KOPT-K1 (cell line): ENCODE measurements around the gene MTFP1.
A peak's percentile ranks its signal among the peaks of the same experiment; 100 is the strongest.
"Not testable (repeated sequence)": the region's sequence is repeated elsewhere in the genome, so short reads cannot be mapped to it uniquely, and the experiment has no call there.

ENCODE experiments used
- H3K27ac ChIP-seq: fragments of 200-600 bp; sonication (generic); 2 replicates; pipeline ENCODE4 v1.5.1; 2016; ENCODE audit warnings: antibody characterized with exemption, mild to moderate bottlenecking, low read depth, low read length; ENCODE audit not compliant: poor library complexity, severe bottlenecking
- H3K36me3 ChIP-seq: fragments of 200-600 bp; sonication (generic); 2 replicates; pipeline ENCODE4 v1.5.1; 2017; ENCODE audit warnings: antibody characterized with exemption, mild to moderate bottlenecking, low read length, moderate library complexity; ENCODE audit not compliant: insufficient read depth
- H3K9me3 ChIP-seq: fragments of 200-600 bp; sonication (generic); 2 replicates; pipeline ENCODE4 v1.5.1; 2017; ENCODE audit warnings: antibody characterized with exemption, low read length, mild to moderate bottlenecking; ENCODE audit not compliant: insufficient read depth, poor library complexity, severe bottlenecking

Gene MTFP1

GRCh38 chr22:30397656-30398635 is 27.6 kb upstream of the MTFP1 start:
- H3K27ac ChIP-seq = peak overlapping the region; percentile 47
- H3K9me3 ChIP-seq = no peaks in the 10 kb centered on the region
- no peaks in the 10 kb centered on the region for H3K36me3 ChIP-seq

- no peaks in the 10 kb centered on the region for H3K36me3 ChIP-seq
- no peaks in the 10 kb centered on the region for H3K9me3 ChIP-seq
- peak overlapping the region; percentile 36 for H3K27ac ChIP-seq
Measured at GRCh38 chr22:30398685-30399680, 26.6 kb upstream of the MTFP1 start.

- Histone ChIP-seq H3K27ac (no peak overlapping the region), H3K36me3 (no peaks in the 10 kb centered on the region), H3K9me3 (no peaks in the 10 kb centered on the region)
Measured at GRCh38 chr22:30399718-30400117, 25.9 kb upstream of the MTFP1 start.

GRCh38 chr22:30400159-30400558 is 25.4 kb upstream of the MTFP1 start:
- no peaks in the 10 kb centered on the region for H3K9me3 ChIP-seq
- H3K27ac ChIP-seq = no peak overlapping the region

GRCh38 chr22:30401024-30401423 is 24.5 kb upstream of the MTFP1 start:
- not testable (repeated sequence) for H3K9me3 ChIP-seq, H3K27ac ChIP-seq, H3K36me3 ChIP-seq

More at GRCh38 chr22:30400159-30400558, 25.4 kb upstream of the MTFP1 start:
- no peaks in the 10 kb centered on the region for H3K36me3 ChIP-seq

- no peaks in the 10 kb centered on the region for H3K9me3 ChIP-seq
- H3K36me3 ChIP-seq = peaks cover 13% of the 10 kb centered on the region
- no peak overlapping the region for H3K27ac ChIP-seq
Measured at GRCh38 chr22:30402028-30402765, 23.4 kb upstream of the MTFP1 start.

- H3K36me3 ChIP-seq = peaks cover 19% of the 10 kb centered on the region
Measured at GRCh38 chr22:30402766-30403104, 22.8 kb upstream of the MTFP1 start.

GRCh38 chr22:30404307-30404706 is 21.3 kb upstream of the MTFP1 start:
- H3K36me3 ChIP-seq = peaks cover 34% of the 10 kb centered on the region
- H3K27ac ChIP-seq = no peak overlapping the region
- no peaks in the 10 kb centered on the region for H3K9me3 ChIP-seq

More at GRCh38 chr22:30402766-30403104, 22.8 kb upstream of the MTFP1 start:
- not testable (repeated sequence) for H3K27ac ChIP-seq, H3K9me3 ChIP-seq

GRCh38 chr22:30405731-30406130 is 19.8 kb upstream of the MTFP1 start:
- H3K27ac ChIP-seq = no peak overlapping the region
- peaks cover 48% of the 10 kb centered on the region for H3K36me3 ChIP-seq

GRCh38 chr22:30406400-30406799 is 19.2 kb upstream of the MTFP1 start:
- H3K9me3 ChIP-seq = no peaks in the 10 kb centered on the region
- no peak overlapping the region for H3K27ac ChIP-seq
- peaks cover 55% of the 10 kb centered on the region for H3K36me3 ChIP-seq

More at GRCh38 chr22:30405731-30406130, 19.8 kb upstream of the MTFP1 start:
- no peaks in the 10 kb centered on the region for H3K9me3 ChIP-seq

GRCh38 chr22:30408388-30409102 is 17.0 kb upstream of the MTFP1 start:
- Histone ChIP-seq H3K9me3 (no peaks in the 10 kb centered on the region), H3K27ac (no peak overlapping the region), H3K36me3 (peaks cover 76% of the 10 kb centered on the region)

- peaks cover 99% of the 10 kb centered on the region for H3K36me3 ChIP-seq
Measured at GRCh38 chr22:30411780-30412179, 13.8 kb upstream of the MTFP1 start.

GRCh38 chr22:30413001-30413400 is 12.6 kb upstream of the MTFP1 start:
- no peak overlapping the region for H3K27ac ChIP-seq
- peaks cover 99% of the 10 kb centered on the region for H3K36me3 ChIP-seq
- H3K9me3 ChIP-seq = no peaks in the 10 kb centered on the region

More at GRCh38 chr22:30411780-30412179, 13.8 kb upstream of the MTFP1 start:
- Histone ChIP-seq H3K27ac (no peak overlapping the region), H3K9me3 (no peaks in the 10 kb centered on the region)
